Limb (tissue), 2 donors: Measurements from ENCODE around the gene ATPAF2.
"Not testable (repeated sequence)": the region's sequence is repeated elsewhere in the genome, so short reads cannot be mapped to it uniquely, and the experiment has no call there.

Experiments
- DNase-seq, 2 donors: peaks; one replicate each; pipeline ENCODE4 v3.0.0-alpha.2; 2016; ENCODE audit errors: extremely low spot score in 2 of 2

Gene ATPAF2

DNA sequence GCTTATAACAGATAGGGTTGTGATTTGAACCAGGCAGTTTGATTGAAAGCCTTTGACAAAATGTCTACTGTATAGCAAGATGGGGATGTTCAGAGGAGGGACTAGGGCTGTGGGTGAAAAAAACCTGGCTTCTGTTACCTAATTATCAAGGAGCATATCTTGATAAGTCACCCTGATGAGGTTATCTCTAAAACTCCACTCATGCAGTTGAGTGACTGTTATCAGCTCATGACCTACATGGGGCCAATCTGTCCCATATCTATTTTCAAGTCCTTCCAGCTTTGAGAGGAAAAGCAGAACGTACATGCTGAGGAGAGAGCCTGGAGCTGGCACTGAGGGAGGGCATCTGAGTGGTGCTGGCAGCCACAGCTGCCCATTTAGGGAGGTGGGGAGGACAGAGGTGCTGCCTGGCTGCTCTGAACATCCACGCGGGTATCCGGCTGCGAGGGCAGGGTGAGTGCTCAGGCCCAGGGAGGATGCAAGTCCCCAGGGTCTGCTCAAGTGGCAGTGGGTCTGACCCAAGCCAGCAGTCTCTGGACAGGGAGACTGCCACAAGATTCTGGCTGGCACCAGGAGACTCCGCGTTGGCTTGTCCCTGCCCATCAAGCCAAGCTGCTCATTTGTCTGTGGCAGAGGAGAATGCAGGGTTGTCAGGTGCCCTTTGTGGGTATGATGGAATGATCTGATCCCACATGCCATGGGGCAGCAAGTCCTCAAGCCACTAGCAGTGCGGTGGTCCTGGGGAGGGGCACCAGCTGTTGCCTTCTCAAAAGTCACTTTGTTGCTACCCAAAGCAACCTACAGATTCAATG, 29.2 kb downstream of the ATPAF2 start:
- no peak for DNase-seq

DNA sequence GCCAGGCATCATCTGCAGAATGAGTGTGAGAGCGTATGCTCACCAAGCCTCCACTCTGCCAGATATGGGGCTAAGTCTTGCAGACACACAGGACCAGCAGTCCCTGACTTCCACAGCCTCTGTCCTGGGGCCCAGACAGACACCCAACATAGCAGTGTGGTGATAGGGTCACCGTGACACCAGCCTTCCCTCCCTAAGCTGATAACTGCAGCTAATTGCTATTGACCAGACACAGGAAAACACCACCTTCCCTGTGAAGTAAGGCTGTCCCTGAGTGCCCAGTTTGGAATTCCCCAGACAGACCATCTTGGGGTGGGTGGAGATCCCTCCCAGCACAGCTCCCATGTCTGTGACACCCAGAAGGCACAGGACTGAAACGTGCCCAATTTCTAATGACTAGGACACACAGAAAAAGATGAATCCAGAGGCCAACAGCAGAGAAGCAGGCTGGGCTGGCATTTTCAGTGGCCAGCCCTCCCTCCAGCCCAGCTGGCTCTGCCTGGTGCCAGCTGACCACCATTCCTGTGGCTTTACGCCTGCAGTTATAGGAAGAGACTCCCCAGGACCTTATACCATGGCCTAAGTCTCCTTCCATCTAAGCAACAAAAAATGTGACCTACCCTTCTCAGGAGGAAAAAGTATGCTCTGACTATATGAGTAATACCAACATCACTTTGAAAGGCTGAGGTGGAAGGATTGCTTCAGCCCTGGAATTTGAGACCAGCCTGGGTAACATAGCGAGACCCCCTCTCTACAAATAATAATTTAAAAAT, 30.3 kb downstream of the ATPAF2 start:
- no peak for DNase-seq

DNA sequence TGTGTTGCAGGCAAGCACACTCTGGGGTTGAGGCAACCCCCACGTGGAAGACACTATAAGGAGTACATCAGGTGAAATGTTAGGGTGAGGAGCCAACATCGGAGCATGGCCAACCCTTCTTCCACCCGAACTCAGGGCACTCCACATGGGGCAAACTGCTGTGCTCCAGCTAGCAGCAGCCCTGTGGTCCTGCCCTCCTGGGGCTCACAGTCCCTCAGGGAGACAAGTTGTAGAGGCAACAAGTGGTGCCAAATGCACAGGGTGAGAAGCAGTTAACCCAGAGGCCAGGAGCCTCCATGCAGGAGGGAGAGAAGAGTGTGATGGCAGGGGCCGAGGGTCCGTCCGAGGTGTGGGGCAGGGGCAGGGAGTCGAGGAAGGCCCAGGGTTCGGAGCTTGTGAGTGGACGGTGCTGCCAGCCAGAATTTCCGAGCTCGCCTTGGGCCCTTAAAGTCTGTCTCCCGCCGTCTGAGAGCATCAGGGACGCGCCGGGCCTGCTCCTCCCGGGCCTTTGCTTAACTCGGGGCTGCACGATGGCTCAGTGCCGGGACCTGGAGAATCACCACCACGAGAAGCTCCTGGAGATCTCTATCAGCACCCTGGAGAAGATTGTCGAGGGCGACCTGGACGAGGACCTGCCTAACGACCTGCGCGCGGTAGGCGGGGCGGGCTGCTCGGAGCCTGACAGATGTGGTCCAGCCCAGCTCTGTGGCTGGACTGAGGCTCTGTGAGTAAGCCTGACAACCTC, 32.3 kb downstream of the ATPAF2 start:
- DNase-seq: no peak

DNA sequence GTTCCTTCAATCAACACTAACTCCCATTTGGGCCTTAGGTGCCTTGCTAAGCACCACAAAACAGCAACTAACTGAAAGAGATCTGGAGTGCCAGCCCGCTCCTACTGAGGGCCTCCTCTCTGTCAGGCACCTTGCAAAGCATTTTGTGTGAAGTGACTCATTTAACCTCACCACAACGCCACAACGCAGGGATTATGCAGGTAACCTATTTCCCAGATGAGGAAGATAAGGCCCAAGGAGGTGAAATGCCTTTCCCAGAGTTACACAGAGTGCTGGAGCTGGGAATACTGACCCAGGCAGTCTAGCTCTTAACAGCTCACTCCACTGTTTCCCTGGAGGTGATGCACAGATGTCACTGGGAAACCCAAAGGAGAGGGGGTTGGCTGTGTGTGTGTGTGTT, 33.5 kb downstream of the ATPAF2 start:
- DNase-seq: no peak

DNA sequence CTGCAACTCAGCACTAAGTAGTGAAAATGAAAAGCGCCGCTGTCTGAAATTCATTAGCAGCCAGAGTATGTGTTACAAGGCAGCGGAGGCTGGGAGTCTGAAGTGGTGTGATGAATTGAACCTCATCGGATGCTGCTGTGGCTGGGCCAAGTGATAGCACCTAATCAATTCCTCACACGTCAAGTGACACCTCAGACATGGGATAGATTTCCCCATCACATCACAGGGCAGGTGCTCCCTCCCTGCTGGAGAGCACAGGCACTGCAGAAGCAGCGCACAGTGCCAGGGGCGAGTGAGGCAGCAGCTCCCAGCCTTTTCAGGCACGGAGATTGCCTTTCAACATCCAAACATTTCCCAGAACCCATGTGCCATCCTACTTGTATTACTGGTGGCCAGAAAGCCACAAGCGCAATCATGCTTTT, 34.1 kb downstream of the ATPAF2 start:
- DNase-seq: no peak

DNA sequence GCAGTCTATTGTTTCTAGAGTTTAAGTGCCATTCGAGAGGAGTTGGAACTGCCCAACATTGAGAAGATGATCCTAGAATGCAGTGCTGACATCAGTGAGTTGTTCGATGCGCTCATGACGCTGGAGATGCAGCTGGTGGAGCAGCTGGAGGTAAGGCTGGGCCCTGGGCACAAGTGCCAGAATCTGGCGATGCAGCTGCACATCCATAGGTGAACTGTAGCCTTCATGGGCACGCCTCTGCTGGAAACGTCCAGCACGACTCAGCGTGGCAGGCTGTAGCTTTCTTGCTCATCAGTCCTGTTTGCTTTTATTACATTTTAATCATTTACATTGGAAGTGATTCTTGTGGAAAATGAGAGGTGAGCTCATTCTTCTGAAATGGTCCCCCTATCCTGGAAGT, 34.6 kb downstream of the ATPAF2 start:
- DNase-seq: no peak

DNA sequence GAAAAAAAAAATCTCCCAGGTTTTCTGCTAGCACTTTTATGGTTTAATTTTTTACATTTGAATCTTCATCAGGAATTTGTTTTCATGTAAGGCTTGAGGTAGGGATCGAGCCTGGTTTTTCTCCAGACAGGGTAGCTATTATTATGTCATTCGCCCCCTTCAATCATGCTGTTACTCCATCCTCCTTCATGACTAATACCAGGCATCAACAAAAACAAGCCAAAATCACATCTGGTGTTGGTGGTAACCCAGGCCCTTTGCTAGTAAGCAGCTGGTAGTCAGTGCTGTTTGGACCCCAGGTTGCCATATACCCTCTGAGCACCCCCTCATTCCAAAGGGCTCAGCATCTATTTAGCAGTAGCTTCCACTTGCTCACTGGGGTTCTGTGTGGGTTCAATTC, 36.8 kb downstream of the ATPAF2 start:
- DNase-seq: no peak

DNA sequence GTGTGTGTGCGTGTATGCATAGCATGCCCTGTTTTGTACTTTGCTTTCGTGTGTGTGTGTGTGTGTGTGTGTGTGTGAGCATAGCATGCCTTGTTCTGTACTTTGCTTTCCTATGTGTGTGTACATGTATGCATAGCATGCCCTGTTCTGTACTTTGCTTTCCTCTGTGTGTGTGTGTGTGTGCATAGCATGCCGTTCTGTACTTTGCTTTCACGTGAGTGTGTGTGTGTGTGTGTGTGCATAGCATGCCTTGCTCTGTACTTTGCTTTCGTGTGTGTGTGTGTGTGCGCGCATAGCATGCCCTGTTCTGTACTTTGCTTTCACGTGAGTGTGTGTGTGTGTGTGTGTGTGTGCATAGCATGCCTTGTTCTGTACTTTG, 38.9 kb downstream of the ATPAF2 start:
- no peak for DNase-seq

DNA sequence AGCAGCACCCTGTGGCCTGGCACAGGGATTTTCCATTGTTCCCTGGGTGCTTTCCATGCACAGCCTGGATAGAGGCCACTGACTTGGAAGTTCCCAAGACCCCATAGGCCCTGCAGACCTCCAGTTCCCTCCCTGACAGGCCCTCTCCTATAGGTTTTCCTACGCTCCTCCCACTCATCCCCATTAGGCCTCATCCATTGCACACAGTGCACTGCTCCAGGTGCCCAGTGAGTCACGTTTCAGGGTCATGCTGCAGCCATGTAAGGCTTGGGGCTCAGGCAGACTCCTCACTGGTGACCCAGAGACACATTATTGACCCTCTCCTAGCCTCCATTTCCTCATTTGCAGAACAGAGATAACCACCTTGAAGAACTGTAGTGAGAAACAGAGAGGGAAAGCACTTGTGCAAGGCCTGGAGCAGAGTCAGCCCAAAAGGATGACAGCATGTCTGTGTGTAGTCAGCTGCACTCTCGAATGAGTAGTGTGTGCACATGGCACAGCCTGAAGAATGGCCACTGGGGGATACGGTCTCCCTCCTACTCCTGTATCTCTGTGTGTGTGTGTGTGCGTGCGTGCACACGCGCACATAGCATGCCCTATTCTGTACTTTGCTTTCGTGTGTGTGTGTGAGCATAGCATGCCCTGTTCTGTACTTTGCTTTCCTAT, 39.5 kb downstream of the ATPAF2 start:
- no peak for DNase-seq

DNA sequence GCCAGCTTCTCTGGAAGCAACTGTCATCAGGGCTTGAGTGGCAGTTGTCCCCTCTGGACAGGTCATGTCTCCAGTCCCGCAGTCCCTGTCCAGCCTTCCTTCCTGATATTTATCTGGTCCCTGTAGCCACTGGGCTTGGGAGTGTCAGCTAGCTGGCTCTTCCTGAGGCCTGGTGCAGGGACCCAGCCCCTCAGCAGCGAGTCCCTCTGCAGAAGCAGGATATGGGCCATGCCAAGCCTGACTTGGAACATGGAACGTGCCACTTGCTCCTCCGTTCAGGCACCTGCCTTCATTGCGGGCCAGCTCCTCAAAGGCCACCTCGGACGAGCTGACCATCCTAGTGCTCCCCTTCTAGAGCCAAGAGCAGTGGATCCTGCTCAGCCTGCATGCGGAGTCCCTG, 40.0 kb downstream of the ATPAF2 start:
- no peak for DNase-seq

DNA sequence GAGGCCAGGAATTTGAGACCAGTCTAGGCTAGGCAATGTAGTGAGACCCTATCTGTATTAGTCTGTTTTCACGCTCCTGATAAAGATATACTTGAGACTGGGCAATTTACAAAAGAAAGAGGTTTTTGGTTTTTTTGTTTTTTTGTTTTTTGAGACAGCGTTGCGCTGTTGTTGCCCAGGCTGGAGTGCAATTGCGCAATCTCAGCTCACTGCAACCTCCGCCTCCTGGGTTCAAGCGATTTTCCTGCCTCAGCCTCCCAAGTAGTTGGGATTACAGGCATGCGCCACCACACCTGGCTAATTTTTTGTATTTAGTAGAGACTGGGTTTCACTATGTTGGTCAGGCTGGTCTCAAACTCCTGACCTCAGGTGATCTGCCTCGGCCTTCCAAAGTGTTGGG, 43.1 kb downstream of the ATPAF2 start:
- DNase-seq: not testable (repeated sequence)

DNA sequence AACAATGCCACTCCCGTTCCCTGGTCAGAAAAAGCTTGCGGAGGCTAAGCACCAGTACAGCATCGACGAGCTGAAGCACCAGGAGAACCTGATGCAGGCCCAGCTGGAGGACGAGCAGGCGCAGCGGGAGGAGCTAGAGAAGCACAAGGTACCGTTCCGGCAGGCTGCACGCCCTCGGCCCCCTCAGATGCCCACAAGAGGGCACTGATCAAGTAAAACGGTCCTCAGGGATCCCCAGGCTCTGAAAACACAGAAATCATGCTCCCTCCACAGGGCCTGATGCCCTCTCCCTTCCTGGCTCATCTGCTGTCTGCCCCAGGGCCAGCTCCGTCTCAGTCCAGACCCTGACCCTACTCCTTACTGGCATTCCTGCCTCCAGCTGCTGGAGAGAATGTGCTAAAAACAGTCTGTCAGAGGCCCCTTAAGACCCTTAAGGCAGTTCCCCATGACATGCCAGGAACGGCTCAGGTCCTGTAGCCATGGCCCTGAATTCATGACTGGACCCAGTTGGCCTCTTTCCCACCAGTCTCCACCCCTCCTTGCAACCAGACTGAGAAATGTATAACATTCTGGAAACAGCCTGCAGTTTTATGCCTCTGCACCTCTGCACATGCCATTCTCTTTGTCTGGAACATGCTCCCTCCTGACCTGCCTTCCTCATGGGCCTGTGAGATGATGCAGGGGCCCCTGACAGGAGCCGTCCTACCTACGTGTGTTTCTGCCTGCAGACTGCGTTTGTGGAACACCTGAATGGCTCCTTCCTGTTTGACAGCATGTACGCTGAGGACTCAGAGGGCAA, 44.5 kb downstream of the ATPAF2 start:
- DNase-seq: peak in 1 of 2 donors; percentile 58

DNA sequence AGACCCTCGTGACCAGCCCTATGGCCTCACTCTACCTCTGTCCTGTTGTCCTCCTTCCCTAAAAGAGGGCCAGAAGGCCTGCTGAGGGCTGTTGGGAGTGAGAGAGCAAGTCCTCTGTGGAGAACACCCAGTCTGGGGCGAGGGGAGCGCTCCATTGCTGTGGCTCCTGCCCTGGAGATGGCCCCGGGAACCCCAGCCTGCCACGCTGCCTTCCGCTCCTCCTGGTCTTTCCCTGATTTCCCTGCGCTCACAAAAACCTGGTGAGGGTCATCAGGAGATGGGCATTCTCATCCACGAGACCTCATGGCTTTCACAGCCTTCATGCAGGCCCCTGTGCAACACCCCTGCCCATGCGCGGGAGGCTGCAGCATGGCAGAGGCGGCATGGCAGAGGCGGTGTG, 45.1 kb downstream of the ATPAF2 start:
- no peak for DNase-seq

DNA sequence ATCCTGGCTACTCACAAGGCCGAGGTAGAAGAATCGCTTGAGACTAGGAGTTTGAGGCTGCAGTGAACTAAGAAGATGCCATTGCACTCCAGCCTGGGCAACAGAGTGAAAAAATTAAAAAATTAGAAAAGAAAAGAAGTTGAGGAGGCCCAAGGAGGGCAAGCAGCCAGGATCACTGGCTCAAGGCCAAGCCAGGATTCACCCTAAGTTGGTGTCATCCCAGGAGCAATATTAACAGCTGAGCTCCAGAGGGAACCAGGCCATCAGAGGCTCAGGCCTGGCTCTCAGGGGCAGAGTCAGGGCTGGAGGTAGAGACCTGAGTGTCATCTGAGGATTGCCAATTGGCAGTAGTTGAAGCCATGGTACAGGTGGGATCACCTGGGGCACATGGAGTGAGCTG, 45.6 kb downstream of the ATPAF2 start:
- DNase-seq: no peak

DNA sequence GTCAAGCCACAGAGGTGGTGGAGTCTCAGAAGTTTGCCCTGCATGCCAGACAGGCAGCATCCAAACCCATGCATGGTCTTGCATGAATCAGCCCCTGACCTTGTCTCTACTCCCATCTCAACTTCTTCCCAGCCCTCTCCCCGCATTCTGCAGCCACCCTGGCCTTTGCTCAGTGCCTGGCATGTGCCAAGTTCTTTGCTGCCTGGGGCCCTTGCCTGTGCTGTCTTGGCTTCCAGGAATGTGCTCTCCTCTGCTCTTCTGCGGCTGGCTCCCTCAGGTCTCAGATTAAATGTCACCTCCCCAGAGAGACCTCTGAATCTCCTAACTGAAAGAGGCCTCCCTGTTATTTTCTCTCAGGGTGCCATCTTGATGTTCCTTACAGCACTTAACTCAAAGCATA, 48.7 kb downstream of the ATPAF2 start:
- DNase-seq: no peak

DNA sequence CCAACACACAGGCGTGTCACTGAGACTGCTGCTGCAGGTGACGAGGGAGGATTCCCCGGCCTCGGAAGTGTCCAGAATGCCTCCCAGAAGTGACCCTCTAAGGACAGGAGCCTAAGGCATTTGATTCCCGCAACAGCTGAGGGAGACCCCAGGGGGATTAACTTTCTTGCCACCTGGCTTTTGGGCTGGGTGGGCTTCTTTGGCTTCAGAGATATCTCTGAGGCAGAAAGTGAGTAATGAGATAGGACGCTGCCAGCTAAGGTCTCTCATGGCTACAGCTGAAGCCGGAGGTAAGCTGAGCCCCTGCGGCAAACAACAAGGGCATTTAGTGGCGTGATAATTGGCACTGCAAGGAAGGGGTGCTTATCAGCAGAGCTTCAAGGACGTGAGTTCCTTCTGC, 49.4 kb downstream of the ATPAF2 start:
- DNase-seq: no peak

DNA sequence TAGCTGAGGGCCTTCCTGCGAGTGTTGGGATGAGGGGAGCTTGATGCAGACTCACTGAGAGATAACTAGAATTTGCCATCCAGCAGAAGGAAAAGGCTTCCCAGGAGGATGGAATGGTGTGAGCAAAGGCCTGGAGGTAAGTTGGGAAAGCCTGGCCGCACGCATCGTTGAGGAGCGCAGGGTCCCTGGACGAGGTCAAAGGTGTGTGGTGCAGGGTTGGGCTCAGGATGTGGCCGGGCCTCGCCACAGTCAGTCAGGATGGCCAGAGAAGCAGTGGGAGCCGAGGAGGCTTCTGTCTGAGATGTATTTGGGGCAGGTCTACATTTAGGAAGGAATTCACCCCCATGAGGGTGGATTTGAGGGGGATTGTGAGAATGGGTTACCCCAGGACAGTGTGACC, 49.9 kb downstream of the ATPAF2 start:
- DNase-seq: no peak

DNA sequence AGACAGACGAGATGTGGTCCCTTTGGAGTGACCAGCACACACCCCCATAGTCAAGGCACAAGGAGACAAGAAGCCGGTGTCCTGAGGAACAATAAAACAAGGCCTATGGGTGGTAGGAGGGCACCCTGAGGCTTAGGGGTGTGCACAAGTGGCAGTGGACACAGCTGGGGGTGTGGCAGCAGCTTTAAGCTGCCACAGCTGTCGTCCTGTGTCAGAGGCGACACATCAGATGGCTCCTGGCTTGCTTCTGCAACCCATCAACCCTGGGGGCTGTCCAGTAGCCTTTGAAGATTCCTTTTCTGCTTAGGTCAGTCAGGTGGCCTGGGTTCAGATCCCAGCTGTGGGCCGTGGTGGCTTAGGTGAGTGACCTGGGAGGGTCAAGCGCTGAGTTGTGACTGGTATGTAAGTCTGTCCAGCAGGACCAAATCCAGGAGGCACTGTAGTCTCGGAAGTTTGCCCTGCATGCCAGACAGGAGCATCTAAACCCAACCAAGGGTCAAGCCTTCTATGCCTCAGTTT, 50.5 kb downstream of the ATPAF2 start:
- DNase-seq: no peak

DNA sequence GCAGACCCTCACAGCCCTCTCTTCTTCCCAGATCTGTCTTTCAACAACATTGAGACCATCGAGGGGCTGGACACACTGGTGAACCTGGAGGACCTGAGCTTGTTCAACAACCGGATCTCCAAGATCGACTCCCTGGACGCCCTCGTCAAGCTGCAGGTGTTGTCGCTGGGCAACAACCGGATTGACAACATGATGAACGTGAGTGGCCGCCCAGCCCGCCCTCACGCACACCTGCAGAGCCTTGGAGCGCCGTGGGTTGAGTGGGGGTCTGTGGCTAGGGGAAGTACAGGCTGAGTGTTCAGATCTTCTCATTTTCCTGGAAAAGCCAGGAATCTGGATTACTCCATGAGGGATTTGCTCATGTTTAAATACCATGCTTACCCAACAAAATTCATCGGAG, 51.1 kb downstream of the ATPAF2 start:
- no peak for DNase-seq

DNA sequence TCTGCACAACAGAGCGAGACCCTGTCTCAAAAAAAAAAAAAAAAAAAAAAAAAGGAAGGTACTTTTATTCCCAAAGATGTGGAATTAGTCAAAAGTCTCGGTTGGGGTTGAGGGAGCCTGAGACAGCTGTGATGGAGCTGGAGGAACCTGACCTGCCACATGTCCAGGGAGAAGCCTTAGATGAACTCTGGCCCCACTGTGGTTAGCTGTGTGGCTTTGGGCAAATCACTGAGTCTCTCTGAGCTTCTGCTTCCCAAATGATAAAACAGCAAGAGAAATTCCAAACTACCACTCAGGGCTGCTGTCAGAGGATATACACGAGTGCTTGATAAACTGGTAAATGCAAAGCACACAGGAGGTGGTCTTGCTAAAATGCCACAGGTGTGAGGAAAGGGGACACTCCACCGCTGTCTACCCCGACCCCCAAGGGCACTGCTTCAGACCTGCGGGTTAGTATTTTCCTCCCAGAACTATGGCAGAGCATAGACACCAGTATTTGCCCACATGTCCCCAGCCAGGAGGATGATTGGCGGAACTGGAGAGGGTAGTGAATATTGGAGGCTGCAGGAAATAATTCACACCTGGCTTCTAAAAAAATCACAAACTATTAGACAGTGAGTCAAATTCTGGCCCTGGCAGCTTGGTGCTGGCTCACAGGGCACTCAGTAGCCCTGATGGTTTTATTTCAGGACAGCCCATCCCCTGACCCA, 51.6 kb downstream of the ATPAF2 start:
- DNase-seq: no peak
